ENCODE measurements around the gene MAP3K4.

- TF ChIP-seq CTCF (IDR thresholded peaks at IDR 0.05) (no peak), POLR2A (IDR thresholded peaks at IDR 0.05) (no peak)
Observed at GRCh38 chr6:161128680-161129196, 137.2 kb downstream of the MAP3K4 start.
